Ectodermal cell (in vitro differentiated cells): ENCODE results near the gene SKI.
"Not testable (repeated sequence)": the region's sequence is repeated elsewhere in the genome, so short reads cannot be mapped to it uniquely, and the experiment has no call there.

Source experiments
- H3K27ac ChIP-seq: 2 replicates; pipeline ENCODE4 v1.7.0; 2013; ENCODE audit warnings: mild to moderate bottlenecking, low read depth, low read length; ENCODE audit not compliant: insufficient read depth, poor library complexity, severe bottlenecking
- H3K27me3 ChIP-seq: 2 replicates; pipeline ENCODE4 v1.7.0; 2013; ENCODE audit warnings: mild to moderate bottlenecking, low read length; ENCODE audit not compliant: insufficient read depth, control insufficient read depth, poor library complexity, severe bottlenecking
- H3K36me3 ChIP-seq: one replicate; pipeline ENCODE4 v1.7.0; 2013; ENCODE audit warnings: low read length; ENCODE audit not compliant: control insufficient read depth, insufficient read depth
- H3K4me1 ChIP-seq: one replicate; pipeline ENCODE4 v1.7.0; 2013; ENCODE audit warnings: low read length; ENCODE audit not compliant: control insufficient read depth, insufficient read depth
- H3K4me3 ChIP-seq: 2 replicates; pipeline ENCODE4 v1.7.0; 2013; ENCODE audit warnings: low read depth, low read length, control low read depth; ENCODE audit not compliant: insufficient read depth
- H3K9me3 ChIP-seq: 2 replicates; pipeline ENCODE4 v1.7.0; 2013; ENCODE audit warnings: mild to moderate bottlenecking, low read length, moderate library complexity; ENCODE audit not compliant: control insufficient read depth
- WGBS, 2 experiments: methylation state at CpG; one replicate each; pipeline ENCODE4 v1.1.7; 2013; ENCODE audit warnings: missing lambda C conversion rate in 2 of 2; 5-methylcytosine and 5-hydroxymethylcytosine counted together

The SKI gene

GRCh38 chr1:2331200-2331544 lies 103.1 kb downstream of the SKI start:
- no peaks in the 10 kb centered on the region for H3K36me3 ChIP-seq
- no peak overlapping the region for H3K4me3 ChIP-seq
- no peak overlapping the region for H3K27ac ChIP-seq
- H3K9me3 ChIP-seq, result no peaks in the 10 kb centered on the region
- WGBS, 2 experiments, result 94% methylated on average over 11 of the region's 11 CpGs
- H3K27me3 ChIP-seq, result no peaks in the 10 kb centered on the region
- peaks cover 3% of the 10 kb centered on the region for H3K4me1 ChIP-seq

GRCh38 chr1:2331580-2331979 lies 103.5 kb downstream of the SKI start:
- not testable (repeated sequence) for H3K4me1 ChIP-seq, H3K27me3 ChIP-seq, H3K9me3 ChIP-seq, H3K4me3 ChIP-seq, H3K27ac ChIP-seq, H3K36me3 ChIP-seq
- 97% methylated on average over 33 of the region's 33 CpGs for WGBS, 2 experiments

- no peaks in the 10 kb centered on the region for H3K27me3 ChIP-seq
- no peaks in the 10 kb centered on the region for H3K9me3 ChIP-seq
- WGBS, 2 experiments, result 92% methylated on average over 21 of the region's 21 CpGs
- no peaks in the 10 kb centered on the region for H3K36me3 ChIP-seq
- no peak overlapping the region for H3K4me3 ChIP-seq
- H3K4me1 ChIP-seq, result peaks cover 8% of the 10 kb centered on the region
- H3K27ac ChIP-seq, result no peak overlapping the region
Measured at GRCh38 chr1:2334366-2334765, 106.2 kb downstream of the SKI start.

GRCh38 chr1:2334883-2335534 lies 106.9 kb downstream of the SKI start:
- WGBS, 2 experiments, result 88% methylated on average over 33 of the region's 33 CpGs
- no peak overlapping the region for H3K4me3 ChIP-seq
- peaks cover 8% of the 10 kb centered on the region for H3K4me1 ChIP-seq
- H3K9me3 ChIP-seq, result no peaks in the 10 kb centered on the region
- no peaks in the 10 kb centered on the region for H3K36me3 ChIP-seq
- H3K27me3 ChIP-seq, result no peaks in the 10 kb centered on the region
- H3K27ac ChIP-seq, result no peak overlapping the region

- Histone ChIP-seq H3K4me1 (peaks cover 7% of the 10 kb centered on the region), H3K4me3 (no peak overlapping the region), H3K27me3 (no peaks in the 10 kb centered on the region), H3K9me3 (no peaks in the 10 kb centered on the region), H3K27ac (no peak overlapping the region), H3K36me3 (no peaks in the 10 kb centered on the region)
- WGBS, 2 experiments, result 93% methylated on average over 36 of the region's 36 CpGs
Measured at GRCh38 chr1:2335721-2336455, 107.8 kb downstream of the SKI start.

GRCh38 chr1:2336499-2336898 lies 108.4 kb downstream of the SKI start:
- Histone ChIP-seq H3K27me3 (no peaks in the 10 kb centered on the region), H3K4me3 (no peak overlapping the region), H3K4me1 (peaks cover 5% of the 10 kb centered on the region), H3K27ac (no peak overlapping the region), H3K9me3 (no peaks in the 10 kb centered on the region), H3K36me3 (no peaks in the 10 kb centered on the region)
- 93 to 94% methylated on average over 11 of the region's 11 CpGs for WGBS, 2 experiments

GRCh38 chr1:2337081-2337480 lies 109.0 kb downstream of the SKI start:
- H3K27ac ChIP-seq, result no peak overlapping the region
- no peaks in the 10 kb centered on the region for H3K36me3 ChIP-seq
- no peaks in the 10 kb centered on the region for H3K27me3 ChIP-seq
- no peak overlapping the region for H3K4me3 ChIP-seq
- 94 to 96% methylated on average over 23 of the region's 23 CpGs for WGBS, 2 experiments
- H3K9me3 ChIP-seq, result no peaks in the 10 kb centered on the region
- peaks cover 5% of the 10 kb centered on the region for H3K4me1 ChIP-seq

GRCh38 chr1:2337501-2337900 lies 109.4 kb downstream of the SKI start:
- Histone ChIP-seq H3K4me3 (no peak overlapping the region), H3K27me3 (no peaks in the 10 kb centered on the region), H3K9me3 (no peaks in the 10 kb centered on the region), H3K4me1 (peaks cover 5% of the 10 kb centered on the region), H3K36me3 (no peaks in the 10 kb centered on the region), H3K27ac (no peak overlapping the region)
- WGBS, 2 experiments, result 89 to 92% methylated on average over 10 of the region's 10 CpGs

- peaks cover 5% of the 10 kb centered on the region for H3K4me1 ChIP-seq
- no peaks in the 10 kb centered on the region for H3K27me3 ChIP-seq
- H3K27ac ChIP-seq, result no peak overlapping the region
- no peak overlapping the region for H3K4me3 ChIP-seq
- H3K36me3 ChIP-seq, result no peaks in the 10 kb centered on the region
- H3K9me3 ChIP-seq, result no peaks in the 10 kb centered on the region
- WGBS, 2 experiments, result 92% methylated on average over 45 of the region's 45 CpGs
Measured at GRCh38 chr1:2339206-2340085, 111.3 kb downstream of the SKI start.
